ENCODE measurements around the gene DAAM2. TPM values are rescaled to one million over a fixed set of nuclear protein-coding genes. Genes with fewer than 3 reads are reported as not detected.

Gene DAAM2
- total RNA-seq, 4 donors from 2014 or later = 15.7 to 31.6 (median 20.7) TPM

- Histone ChIP-seq H3K4me3 (no peak overlapping the region), H3K4me1 (peaks cover 0 to 12% (median 2%) of the 10 kb centered on the region in 4 donors), H3K27ac (no peak overlapping the region), H3K36me3 (no peaks in the 10 kb centered on the region), H3K9me3 (no peaks in the 10 kb centered on the region), H3K27me3 (no peaks in the 10 kb centered on the region)
- intact Hi-C loops (cut with DNase I; ENCODE audit: low total_unique reads) (no loop called here), in situ Hi-C loops (cut with MboI; ENCODE audit: low pct_ligation_motif_present in 1 of 4, low pct_unique_long_range_greater_than_20kb in 1 of 4, low sequenced_read_pairs in 3 of 4) (no loop called here)
- WGBS, 2 donors (ENCODE audit: low coverage in 1 of 2) = 51 to 60% methylated on average over 1 to 3 of the region's 3 CpGs
- no peak for DNase-seq
- no peak for TF ChIP-seq EP300 (IDR thresholded peaks at IDR 0.05; ENCODE audit: low read depth)
- no peak for TF ChIP-seq CTCF (IDR thresholded peaks at IDR 0.05)
- TF ChIP-seq POLR2AphosphoS5 (IDR thresholded peaks at IDR 0.05) = no peak
- no peak for TF ChIP-seq POLR2A (IDR thresholded peaks at IDR 0.05)
Measured at GRCh38 chr6:39803872-39804271, 11.7 kb downstream of the DAAM2 start.

DNA sequence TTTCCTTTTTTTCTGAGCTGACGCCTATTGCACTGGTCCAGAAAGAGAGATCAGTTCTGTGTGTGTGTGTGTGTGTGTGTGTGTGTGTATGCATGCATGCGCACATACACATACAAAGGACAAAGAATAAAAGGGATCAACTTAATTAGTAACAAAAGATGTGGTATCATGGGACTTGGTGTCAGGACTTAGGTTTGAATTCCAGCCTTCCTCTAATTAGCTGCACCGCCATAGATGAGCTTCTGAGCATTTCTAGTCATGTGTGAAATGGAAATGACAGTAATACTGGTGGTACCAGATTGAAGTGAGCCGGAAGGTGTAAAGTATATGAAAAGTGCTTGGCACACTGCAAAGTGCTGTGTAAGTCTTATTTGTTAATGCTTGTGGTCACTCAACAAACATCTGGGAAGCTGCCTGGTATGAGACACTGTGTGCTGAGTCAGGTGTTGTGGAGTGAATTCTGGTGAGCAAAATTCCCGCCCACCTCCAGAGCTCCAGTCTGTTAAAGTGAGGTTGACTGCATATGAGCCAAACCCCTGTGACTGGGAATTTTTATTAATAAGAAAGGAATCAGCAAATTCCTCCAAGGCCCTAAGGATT is 12.4 kb downstream of the DAAM2 start:
- intact Hi-C loops (cut with DNase I; ENCODE audit: low total_unique reads) = no loop called here
- Histone ChIP-seq H3K9me3 (no peaks in the 10 kb centered on the region), H3K4me1 (peaks cover 0 to 14% (median 2%) of the 10 kb centered on the region in 4 donors), H3K36me3 (no peaks in the 10 kb centered on the region), H3K27me3 (no peaks in the 10 kb centered on the region), H3K4me3 (no peak overlapping the region), H3K27ac (no peak overlapping the region)
- in situ Hi-C loops (cut with MboI; ENCODE audit: low pct_ligation_motif_present in 1 of 4, low pct_unique_long_range_greater_than_20kb in 1 of 4, low sequenced_read_pairs in 3 of 4) = no loop called here
- no peak for TF ChIP-seq EP300 (IDR thresholded peaks at IDR 0.05; ENCODE audit: low read depth)
- TF ChIP-seq CTCF (IDR thresholded peaks at IDR 0.05) = no peak
- no peak for TF ChIP-seq POLR2AphosphoS5 (IDR thresholded peaks at IDR 0.05)
- TF ChIP-seq POLR2A (IDR thresholded peaks at IDR 0.05) = no peak
- WGBS, 2 donors (ENCODE audit: low coverage in 1 of 2) = 83 to 100% methylated on average over 1 to 5 of the region's 5 CpGs
- no peak for DNase-seq

DNA sequence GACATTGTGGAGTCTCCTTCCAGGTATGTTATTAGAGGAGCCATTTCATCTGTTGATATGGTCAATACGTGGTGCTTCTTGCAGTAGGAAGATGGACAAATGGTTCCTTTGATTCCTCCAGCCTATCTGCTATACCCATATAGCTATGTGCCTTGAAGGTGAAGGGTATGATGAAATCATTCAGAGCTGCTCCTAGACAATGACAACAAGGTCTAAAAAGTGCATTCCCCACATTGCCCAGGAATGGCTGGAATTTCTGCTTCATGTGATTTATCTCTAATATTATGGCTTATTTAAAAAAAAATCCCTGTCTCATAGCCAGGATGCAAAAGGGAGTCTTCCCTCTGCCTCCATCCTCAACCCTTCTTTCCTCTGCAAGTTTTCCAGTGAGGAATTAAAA is 14.1 kb downstream of the DAAM2 start:
- H3K4me3 ChIP-seq = no peak overlapping the region
- no peaks in the 10 kb centered on the region for H3K27me3 ChIP-seq
- intact Hi-C loops (cut with DNase I; ENCODE audit: low total_unique reads) (no loop called here), in situ Hi-C loops (cut with MboI; ENCODE audit: low pct_ligation_motif_present in 1 of 4, low pct_unique_long_range_greater_than_20kb in 1 of 4, low sequenced_read_pairs in 3 of 4) (no loop called here)
- no peak for TF ChIP-seq POLR2A (IDR thresholded peaks at IDR 0.05)
- TF ChIP-seq CTCF (IDR thresholded peaks at IDR 0.05) = no peak
- TF ChIP-seq EP300 (IDR thresholded peaks at IDR 0.05; ENCODE audit: low read depth) = no peak
- no peak for TF ChIP-seq POLR2AphosphoS5 (IDR thresholded peaks at IDR 0.05)
- H3K36me3 ChIP-seq = no peaks in the 10 kb centered on the region
- no peak overlapping the region for H3K27ac ChIP-seq
- WGBS, 2 donors (ENCODE audit: low coverage in 1 of 2) = 64 to 75% methylated on average over 1 of the region's 1 CpG
- peaks cover 0 to 19% (median 2%) of the 10 kb centered on the region in 4 donors for H3K4me1 ChIP-seq
- no peak for DNase-seq
- H3K9me3 ChIP-seq = no peaks in the 10 kb centered on the region

DNA sequence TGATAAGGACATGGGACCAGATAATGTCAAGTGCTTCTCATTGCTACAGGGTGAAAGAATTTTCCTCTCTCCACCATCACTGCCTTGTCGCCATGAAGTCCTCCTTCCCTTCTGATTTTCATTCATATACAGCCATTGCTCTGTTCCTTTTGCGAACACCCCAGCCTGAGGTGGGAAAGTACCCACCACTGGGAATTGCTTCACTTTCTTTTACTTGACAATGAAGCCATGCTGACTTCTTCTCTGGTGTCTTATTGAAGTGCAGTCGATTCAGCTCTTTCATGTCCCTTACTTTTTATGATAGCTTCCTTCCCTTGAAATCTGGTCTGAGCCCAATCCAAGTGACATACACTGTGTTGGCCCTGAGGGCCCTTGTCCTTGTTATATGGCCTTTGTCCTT is 16.2 kb downstream of the DAAM2 start:
- in situ Hi-C loops (cut with MboI; ENCODE audit: low pct_ligation_motif_present in 1 of 4, low pct_unique_long_range_greater_than_20kb in 1 of 4, low sequenced_read_pairs in 3 of 4) = no loop called here

More for the DNA sequence above, 16.2 kb downstream of the DAAM2 start:
- no peak overlapping the region for H3K27ac ChIP-seq
- H3K4me1 ChIP-seq = peaks cover 0 to 24% (median 2%) of the 10 kb centered on the region in 4 donors
- TF ChIP-seq POLR2AphosphoS5 (IDR thresholded peaks at IDR 0.05) (no peak), POLR2A (IDR thresholded peaks at IDR 0.05) (no peak), CTCF (IDR thresholded peaks at IDR 0.05) (no peak), EP300 (IDR thresholded peaks at IDR 0.05; ENCODE audit: low read depth) (no peak)
- intact Hi-C loops (cut with DNase I; ENCODE audit: low total_unique reads) = no loop called here
- no peaks in the 10 kb centered on the region for H3K9me3 ChIP-seq
- 72 to 86% methylated on average over 3 of the region's 3 CpGs for WGBS, 2 donors (ENCODE audit: low coverage in 1 of 2)
- no peaks in the 10 kb centered on the region for H3K27me3 ChIP-seq
- DNase-seq = no peak
- no peak overlapping the region for H3K4me3 ChIP-seq
- H3K36me3 ChIP-seq = no peaks in the 10 kb centered on the region
